Peyer's patch (tissue), 4 donors: Measurements from ENCODE around the gene GPC2.

Source experiments
- POLR2A ChIP-seq, 2 donors: fragments of 450-650 bp; IDR thresholded peaks; one replicate each; pipeline ENCODE4 v1.5.1; 2017; ENCODE audit warnings: antibody characterized with exemption in 2 of 2, mild to moderate bottlenecking in 2 of 2, moderate library complexity in 2 of 2
- TF ChIP-seq, protein P1 (sequence below), 6 experiments: fragments of 450-650 bp in 4 of 6; fragments of 200-600 bp in 2 of 6; sonication (generic) in 1 of 6; IDR thresholded peaks; one replicate each; pipeline ENCODE4 v1.5.1; 2017 to 2019; ENCODE audit warnings: antibody characterized with exemption in 6 of 6, mild to moderate bottlenecking in 3 of 6, moderate library complexity in 1 of 6

DNA sequence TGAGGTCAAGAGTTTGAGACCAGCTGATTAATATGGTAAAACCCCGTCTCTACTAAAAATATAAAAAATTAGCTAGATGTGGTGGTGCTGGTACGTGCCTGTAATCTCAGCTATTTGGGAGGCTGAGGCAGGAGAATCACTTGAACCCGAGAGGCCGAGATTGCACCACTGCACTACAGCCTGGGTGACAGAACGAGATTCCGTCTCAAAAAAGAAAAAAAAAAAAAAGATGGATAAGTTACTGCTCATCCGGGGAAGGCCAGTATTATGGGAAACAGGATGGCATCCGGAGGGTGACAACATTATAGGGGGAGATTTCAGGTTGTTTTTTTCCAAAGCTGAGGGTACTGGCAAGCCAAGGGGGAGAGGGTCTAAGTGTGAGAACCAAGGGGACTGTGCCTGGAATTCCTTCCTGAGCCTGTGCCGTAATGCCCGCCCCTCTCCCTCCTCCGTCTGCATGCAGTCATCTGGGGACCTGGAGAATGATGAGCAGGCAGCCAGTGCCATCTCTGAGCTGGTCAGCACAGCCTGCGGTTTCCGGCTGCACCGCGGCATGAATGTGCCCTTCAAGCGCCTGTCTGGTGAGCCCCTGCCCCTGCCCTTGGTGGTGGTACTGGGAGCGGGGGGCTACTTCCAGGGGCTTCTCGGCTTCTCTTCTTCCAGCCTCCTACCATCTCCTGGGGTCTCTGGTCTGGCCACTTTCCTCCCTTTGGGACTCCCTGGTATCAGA is 24.1 kb downstream of the GPC2 start:
- TF ChIP-seq, protein P1, sequence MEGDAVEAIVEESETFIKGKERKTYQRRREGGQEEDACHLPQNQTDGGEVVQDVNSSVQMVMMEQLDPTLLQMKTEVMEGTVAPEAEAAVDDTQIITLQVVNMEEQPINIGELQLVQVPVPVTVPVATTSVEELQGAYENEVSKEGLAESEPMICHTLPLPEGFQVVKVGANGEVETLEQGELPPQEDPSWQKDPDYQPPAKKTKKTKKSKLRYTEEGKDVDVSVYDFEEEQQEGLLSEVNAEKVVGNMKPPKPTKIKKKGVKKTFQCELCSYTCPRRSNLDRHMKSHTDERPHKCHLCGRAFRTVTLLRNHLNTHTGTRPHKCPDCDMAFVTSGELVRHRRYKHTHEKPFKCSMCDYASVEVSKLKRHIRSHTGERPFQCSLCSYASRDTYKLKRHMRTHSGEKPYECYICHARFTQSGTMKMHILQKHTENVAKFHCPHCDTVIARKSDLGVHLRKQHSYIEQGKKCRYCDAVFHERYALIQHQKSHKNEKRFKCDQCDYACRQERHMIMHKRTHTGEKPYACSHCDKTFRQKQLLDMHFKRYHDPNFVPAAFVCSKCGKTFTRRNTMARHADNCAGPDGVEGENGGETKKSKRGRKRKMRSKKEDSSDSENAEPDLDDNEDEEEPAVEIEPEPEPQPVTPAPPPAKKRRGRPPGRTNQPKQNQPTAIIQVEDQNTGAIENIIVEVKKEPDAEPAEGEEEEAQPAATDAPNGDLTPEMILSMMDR (IDR thresholded peaks at IDR 0.05), result no peak
- TF ChIP-seq POLR2A (IDR thresholded peaks at IDR 0.05), result no peak
